ENCODE data around the gene KRT23. TPM values are rescaled to one million over a fixed set of nuclear protein-coding genes. Genes with fewer than 3 reads are reported as not detected.
A peak's percentile ranks its signal among the peaks of the same experiment; 100 is the strongest.
"Not testable (repeated sequence)": the region's sequence is repeated elsewhere in the genome, so short reads cannot be mapped to it uniquely, and the experiment has no call there.

KRT23 gene
- total and polyA plus RNA-seq, 7 donors = 0.03 to 1.5 (median 0.25) TPM; not detected in 4

DNA sequence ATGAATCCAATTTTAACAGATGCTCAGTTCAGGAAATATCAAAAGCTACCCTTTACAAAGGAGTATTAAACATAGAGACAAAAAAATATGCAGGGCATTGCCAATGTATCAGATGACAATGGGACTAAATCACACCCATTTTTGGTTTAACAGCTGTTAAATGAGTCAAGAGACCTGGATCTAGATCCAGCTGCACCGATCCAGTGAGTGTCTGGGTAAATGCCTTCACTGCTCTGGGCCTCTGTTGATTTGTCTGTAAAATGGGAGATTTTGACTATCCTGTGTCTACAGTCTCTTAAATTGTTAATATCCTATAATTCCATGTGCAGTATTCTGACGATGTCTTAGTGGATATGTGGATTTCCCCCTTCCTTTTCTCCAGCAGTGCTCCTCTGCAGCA, 16.4 kb downstream of the KRT23 start:
- 36 to 48% (median 47%) methylated on average over 2 of the region's 2 CpGs for WGBS, 3 donors
- Histone ChIP-seq H3K27ac (no peak overlapping the region), H3K36me3 (ENCODE audit: insufficient read depth in 1 of 2, low read depth in 1 of 2) (no peaks in the 10 kb centered on the region), H3K9me3 (no peaks in the 10 kb centered on the region), H3K4me1 (no peaks in the 10 kb centered on the region), H3K4me3 (no peak overlapping the region), H3K27me3 (ENCODE audit: insufficient read depth in 3 of 3, low read length in 2 of 3) (no peaks in the 10 kb centered on the region)
- DNase-seq = no peak
- intact Hi-C loops (cut with DNase I) = no loop called here
- ATAC-seq = no peak
- TF ChIP-seq, protein P1, sequence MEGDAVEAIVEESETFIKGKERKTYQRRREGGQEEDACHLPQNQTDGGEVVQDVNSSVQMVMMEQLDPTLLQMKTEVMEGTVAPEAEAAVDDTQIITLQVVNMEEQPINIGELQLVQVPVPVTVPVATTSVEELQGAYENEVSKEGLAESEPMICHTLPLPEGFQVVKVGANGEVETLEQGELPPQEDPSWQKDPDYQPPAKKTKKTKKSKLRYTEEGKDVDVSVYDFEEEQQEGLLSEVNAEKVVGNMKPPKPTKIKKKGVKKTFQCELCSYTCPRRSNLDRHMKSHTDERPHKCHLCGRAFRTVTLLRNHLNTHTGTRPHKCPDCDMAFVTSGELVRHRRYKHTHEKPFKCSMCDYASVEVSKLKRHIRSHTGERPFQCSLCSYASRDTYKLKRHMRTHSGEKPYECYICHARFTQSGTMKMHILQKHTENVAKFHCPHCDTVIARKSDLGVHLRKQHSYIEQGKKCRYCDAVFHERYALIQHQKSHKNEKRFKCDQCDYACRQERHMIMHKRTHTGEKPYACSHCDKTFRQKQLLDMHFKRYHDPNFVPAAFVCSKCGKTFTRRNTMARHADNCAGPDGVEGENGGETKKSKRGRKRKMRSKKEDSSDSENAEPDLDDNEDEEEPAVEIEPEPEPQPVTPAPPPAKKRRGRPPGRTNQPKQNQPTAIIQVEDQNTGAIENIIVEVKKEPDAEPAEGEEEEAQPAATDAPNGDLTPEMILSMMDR (IDR thresholded peaks at IDR 0.05) = no peak

DNA sequence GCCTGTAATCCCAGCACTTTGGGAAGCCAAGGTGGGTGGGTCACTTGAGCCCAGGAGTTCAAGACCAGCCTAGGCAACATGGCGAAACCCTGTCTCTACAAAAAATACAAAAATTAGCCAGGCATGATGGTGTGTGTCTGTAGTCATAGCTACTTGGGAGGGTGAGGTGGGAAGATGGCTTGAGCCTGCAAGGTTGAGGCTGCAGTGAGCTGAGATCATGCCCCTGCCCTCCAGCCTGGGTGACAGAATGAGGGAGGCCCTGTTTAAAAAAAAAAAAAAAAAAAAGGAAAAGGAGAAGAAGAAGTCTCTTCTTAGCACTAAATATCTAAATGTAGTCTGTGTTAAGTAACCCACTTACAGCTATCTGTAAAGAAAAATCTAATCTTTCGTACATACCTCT, 20.3 kb downstream of the KRT23 start:
- DNase-seq; H3K27me3 ChIP-seq (ENCODE audit: insufficient read depth in 3 of 3, low read length in 2 of 3); intact Hi-C loops (cut with DNase I); ATAC-seq; H3K4me1 ChIP-seq; H3K9me3 ChIP-seq; H3K36me3 ChIP-seq (ENCODE audit: insufficient read depth in 1 of 2, low read depth in 1 of 2); H3K4me3 ChIP-seq; H3K27ac ChIP-seq: not testable (repeated sequence)
- 97 to 99% (median 97%) methylated on average over 2 of the region's 2 CpGs for WGBS, 3 donors

DNA sequence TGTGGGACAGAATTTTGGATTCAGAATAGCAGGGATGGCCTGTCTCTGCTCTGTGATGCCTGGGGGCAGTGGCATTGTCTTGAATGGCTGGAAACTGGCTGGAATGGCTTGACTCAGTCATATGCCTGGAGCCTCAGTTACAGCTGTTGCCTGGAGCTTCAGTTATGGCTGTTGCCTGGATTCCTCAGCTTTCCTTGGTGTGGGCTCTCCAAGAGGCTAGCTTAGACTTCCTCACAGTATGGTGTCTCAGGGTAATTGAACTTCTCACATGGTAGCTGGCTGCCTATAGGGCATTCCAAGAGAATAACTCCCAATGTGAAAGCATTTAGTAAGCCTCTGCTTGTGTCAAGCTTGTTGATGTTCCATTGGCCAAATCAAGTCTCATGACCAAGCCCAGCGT, 21.1 kb downstream of the KRT23 start:
- intact Hi-C loops (cut with DNase I) = no loop called here

DNA sequence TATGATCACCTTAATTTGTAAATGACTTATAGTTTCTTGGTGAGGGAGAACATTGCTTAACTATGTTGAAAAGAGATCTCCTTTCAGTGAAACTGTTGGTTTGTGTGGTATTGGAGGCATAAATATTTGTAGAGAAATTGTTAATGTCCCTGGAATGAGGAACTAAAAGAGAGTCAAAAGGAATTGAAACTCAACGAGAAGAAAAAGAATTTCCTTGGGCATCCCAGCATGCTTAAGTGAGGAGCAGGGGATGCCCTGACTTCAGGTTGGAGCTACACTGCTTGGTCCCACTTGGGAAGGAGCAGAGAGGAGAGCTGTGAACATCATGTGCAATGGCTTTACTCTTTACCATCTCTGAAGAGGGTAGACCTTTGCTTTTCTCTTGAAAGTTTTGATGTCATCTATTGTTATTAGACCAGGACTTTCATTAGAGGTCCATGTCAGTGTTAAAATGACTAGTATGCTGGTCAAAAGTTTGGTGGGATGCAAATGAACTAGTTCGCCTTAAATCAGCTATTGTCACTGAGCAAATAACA, 21.7 kb downstream of the KRT23 start:
- ATAC-seq = no peak
- Histone ChIP-seq H3K4me3 (no peak overlapping the region), H3K27ac (peak overlapping the region; percentile 39), H3K9me3 (no peaks in the 10 kb centered on the region), H3K4me1 (peaks cover 3% of the 10 kb centered on the region), H3K27me3 (ENCODE audit: insufficient read depth in 3 of 3, low read length in 2 of 3) (no peaks in the 10 kb centered on the region), H3K36me3 (ENCODE audit: insufficient read depth in 1 of 2, low read depth in 1 of 2) (no peaks in the 10 kb centered on the region)
- no peak for DNase-seq
- intact Hi-C loops (cut with DNase I) = no loop called here
- WGBS, 3 donors = 75 to 86% (median 76%) methylated on average over 2 of the region's 2 CpGs
- TF ChIP-seq, protein P1 (IDR thresholded peaks at IDR 0.05) = no peak

More for the DNA sequence above, 21.1 kb downstream of the KRT23 start:
- ATAC-seq (no peak), DNase-seq (no peak)
- Histone ChIP-seq H3K9me3 (no peaks in the 10 kb centered on the region), H3K4me1 (no peaks in the 10 kb centered on the region), H3K4me3 (no peak overlapping the region), H3K27ac (no peak overlapping the region), H3K27me3 (ENCODE audit: insufficient read depth in 3 of 3, low read length in 2 of 3) (no peaks in the 10 kb centered on the region), H3K36me3 (ENCODE audit: insufficient read depth in 1 of 2, low read depth in 1 of 2) (no peaks in the 10 kb centered on the region)
- 39 to 48% (median 44%) methylated on average over 1 of the region's 1 CpG for WGBS, 3 donors
- TF ChIP-seq, protein P1 (IDR thresholded peaks at IDR 0.05) = no peak

DNA sequence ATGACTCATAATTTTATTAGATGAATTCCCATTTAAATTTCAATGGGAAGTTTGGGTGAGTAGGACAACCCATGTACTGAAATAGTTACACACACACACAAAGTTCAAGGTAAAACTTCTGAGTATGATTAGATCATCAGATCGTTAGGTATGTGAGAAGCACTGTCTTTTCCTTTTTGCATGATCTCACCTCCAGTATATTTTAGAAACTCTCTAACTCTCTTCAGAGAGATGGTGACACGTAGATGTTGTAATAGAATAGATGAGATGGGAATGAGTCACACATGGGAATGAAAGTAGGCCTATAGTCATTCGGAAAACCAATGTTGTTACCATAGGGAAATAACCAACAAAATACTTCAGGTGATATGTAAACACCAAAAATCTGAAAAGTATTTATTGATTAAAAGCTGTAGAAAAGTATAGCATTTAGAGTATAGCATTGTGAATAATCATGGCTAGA, 22.2 kb downstream of the KRT23 start:
- Histone ChIP-seq H3K4me1 (peaks cover 8% of the 10 kb centered on the region), H3K4me3 (no peak overlapping the region), H3K27me3 (ENCODE audit: insufficient read depth in 3 of 3, low read length in 2 of 3) (no peaks in the 10 kb centered on the region), H3K27ac (peak overlapping the region; percentile 39), H3K9me3 (no peaks in the 10 kb centered on the region), H3K36me3 (ENCODE audit: insufficient read depth in 1 of 2, low read depth in 1 of 2) (no peaks in the 10 kb centered on the region)
- TF ChIP-seq, protein P1 (IDR thresholded peaks at IDR 0.05) = no peak
- intact Hi-C loops (cut with DNase I) = no loop called here
- ATAC-seq (peak; percentile 57 to 90 (median 83)), DNase-seq (no peak)
- 50 to 70% (median 62%) methylated on average over 3 of the region's 3 CpGs for WGBS, 3 donors
